A549 (cell line): Measurements from ENCODE around the gene CDH1.

Source experiments
- EP300 ChIP-seq, 2 experiments: fragments of >200 bp; sonication (Bioruptor Twin); formaldehyde crosslinking; IDR thresholded peaks; 2 replicates in 1 of 2; 3 replicates in 1 of 2; pipeline ENCODE4 v1.6.1; 2016 to 2017
- FOSB ChIP-seq: fragments of 250-450 bp; sonication (Bioruptor Pico); IDR thresholded peaks from 2 replicates; pipeline ENCODE4 v1.5.0; 2020; ENCODE audit warnings: mild to moderate bottlenecking, moderate library complexity
- MAZ ChIP-seq: fragments of 150-350 bp; IDR thresholded peaks from 2 replicates; pipeline ENCODE4 v1.6.1; 2014; ENCODE audit warnings: antibody characterized with exemption, low read depth, low read length, borderline replicate concordance
- POLR2A ChIP-seq: IDR thresholded peaks from 2 replicates; pipeline ENCODE4 v1.6.1; 2012; ENCODE audit warnings: mild to moderate bottlenecking, low read length
- RAD21 ChIP-seq, 2 experiments: fragments of >200 bp in 1 of 2; sonication (Bioruptor Twin) in 1 of 2; formaldehyde crosslinking in 1 of 2; IDR thresholded peaks in 1 of 2; conservative IDR thresholded peaks in 1 of 2; 2 replicates in 1 of 2; 3 replicates in 1 of 2; pipeline ENCODE4 v1.6.1; 2012 to 2018; ENCODE audit warnings: inconsistent platforms in 1 of 2
- TF ChIP-seq, protein P1 (sequence below): fragments of >200 bp; sonication (Bioruptor Twin); formaldehyde crosslinking; IDR thresholded peaks from 3 replicates; pipeline ENCODE4 v1.5.1; 2016
- TF ChIP-seq, protein P2 (sequence below): fragments of 200-600 bp; sonication (generic); IDR thresholded peaks from 2 replicates; pipeline ENCODE4 v1.6.1; 2016; ENCODE audit warnings: antibody characterized with exemption, mild to moderate bottlenecking, moderate library complexity

DNA sequence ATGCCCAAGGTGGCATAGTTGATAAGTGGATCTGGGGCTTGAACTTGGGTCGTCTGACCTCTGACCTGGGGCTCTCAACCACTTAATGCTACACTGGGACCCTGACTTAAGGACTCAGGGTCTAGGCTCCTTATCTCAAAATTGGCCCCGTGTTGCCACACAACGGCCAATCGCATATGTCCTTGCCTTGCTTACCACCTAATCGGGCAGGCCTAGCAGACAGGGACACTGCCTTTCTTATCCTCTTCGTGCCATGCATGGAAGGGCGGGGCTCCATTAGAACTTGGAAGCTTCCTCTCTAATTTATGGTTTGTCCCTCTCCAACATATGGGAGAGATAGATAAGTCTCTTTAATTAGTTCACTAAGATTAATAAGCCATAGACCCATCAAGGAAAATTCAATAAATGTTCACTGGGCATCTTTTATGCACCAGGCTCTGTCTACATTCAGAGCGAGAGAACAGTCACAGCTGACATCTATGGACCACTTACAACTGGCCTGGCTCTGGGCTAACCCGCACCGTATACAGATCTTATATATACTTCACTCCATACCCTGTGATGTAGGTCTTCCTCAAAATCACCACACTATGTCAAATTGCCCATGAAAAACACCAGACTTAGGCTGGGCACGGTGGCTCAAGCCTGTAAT lies 35.1 kb downstream of the CDH1 start:
- TF ChIP-seq EP300 (IDR thresholded peaks at IDR 0.05) (no peak), POLR2A (no peak), MAZ (no peak), FOSB (CRISPR knock-in tag) (no peak), RAD21 (conservative IDR thresholded peaks at IDR 0.05 in 1 of 2, IDR thresholded peaks at IDR 0.05 in 1 of 2) (no peak)
- TF ChIP-seq, protein P1, sequence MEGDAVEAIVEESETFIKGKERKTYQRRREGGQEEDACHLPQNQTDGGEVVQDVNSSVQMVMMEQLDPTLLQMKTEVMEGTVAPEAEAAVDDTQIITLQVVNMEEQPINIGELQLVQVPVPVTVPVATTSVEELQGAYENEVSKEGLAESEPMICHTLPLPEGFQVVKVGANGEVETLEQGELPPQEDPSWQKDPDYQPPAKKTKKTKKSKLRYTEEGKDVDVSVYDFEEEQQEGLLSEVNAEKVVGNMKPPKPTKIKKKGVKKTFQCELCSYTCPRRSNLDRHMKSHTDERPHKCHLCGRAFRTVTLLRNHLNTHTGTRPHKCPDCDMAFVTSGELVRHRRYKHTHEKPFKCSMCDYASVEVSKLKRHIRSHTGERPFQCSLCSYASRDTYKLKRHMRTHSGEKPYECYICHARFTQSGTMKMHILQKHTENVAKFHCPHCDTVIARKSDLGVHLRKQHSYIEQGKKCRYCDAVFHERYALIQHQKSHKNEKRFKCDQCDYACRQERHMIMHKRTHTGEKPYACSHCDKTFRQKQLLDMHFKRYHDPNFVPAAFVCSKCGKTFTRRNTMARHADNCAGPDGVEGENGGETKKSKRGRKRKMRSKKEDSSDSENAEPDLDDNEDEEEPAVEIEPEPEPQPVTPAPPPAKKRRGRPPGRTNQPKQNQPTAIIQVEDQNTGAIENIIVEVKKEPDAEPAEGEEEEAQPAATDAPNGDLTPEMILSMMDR = no peak
- TF ChIP-seq, protein P2, sequence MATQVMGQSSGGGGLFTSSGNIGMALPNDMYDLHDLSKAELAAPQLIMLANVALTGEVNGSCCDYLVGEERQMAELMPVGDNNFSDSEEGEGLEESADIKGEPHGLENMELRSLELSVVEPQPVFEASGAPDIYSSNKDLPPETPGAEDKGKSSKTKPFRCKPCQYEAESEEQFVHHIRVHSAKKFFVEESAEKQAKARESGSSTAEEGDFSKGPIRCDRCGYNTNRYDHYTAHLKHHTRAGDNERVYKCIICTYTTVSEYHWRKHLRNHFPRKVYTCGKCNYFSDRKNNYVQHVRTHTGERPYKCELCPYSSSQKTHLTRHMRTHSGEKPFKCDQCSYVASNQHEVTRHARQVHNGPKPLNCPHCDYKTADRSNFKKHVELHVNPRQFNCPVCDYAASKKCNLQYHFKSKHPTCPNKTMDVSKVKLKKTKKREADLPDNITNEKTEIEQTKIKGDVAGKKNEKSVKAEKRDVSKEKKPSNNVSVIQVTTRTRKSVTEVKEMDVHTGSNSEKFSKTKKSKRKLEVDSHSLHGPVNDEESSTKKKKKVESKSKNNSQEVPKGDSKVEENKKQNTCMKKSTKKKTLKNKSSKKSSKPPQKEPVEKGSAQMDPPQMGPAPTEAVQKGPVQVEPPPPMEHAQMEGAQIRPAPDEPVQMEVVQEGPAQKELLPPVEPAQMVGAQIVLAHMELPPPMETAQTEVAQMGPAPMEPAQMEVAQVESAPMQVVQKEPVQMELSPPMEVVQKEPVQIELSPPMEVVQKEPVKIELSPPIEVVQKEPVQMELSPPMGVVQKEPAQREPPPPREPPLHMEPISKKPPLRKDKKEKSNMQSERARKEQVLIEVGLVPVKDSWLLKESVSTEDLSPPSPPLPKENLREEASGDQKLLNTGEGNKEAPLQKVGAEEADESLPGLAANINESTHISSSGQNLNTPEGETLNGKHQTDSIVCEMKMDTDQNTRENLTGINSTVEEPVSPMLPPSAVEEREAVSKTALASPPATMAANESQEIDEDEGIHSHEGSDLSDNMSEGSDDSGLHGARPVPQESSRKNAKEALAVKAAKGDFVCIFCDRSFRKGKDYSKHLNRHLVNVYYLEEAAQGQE = no peak
